K562 (cell line): ENCODE results near the gene G6PC2. TPM values are rescaled to one million over a fixed set of nuclear protein-coding genes. Genes with fewer than 3 reads are reported as not detected.

ENCODE experiments used
- ATF7 ChIP-seq: fragments of 450-650 bp; IDR thresholded peaks from 2 replicates; pipeline ENCODE4 v1.7.1; 2014; ENCODE audit warnings: mild to moderate bottlenecking, moderate library complexity
- ETS2 ChIP-seq: IDR thresholded peaks from 2 replicates; pipeline ENCODE4 v1.6.1; 2016; ENCODE audit warnings: borderline replicate concordance, missing genetic modification characterization, mild to moderate bottlenecking, moderate library complexity, missing compliant biosample characterization; ENCODE audit not compliant: poor library complexity, severe bottlenecking
- FOSL1 ChIP-seq: fragments of 200-800 bp; sonication (Bioruptor generic); conservative IDR thresholded peaks from 2 replicates; pipeline ENCODE4 v1.6.1; 2016; ENCODE audit warnings: missing genetic modification characterization, missing compliant biosample characterization
- LARP7 ChIP-seq: fragments of 450-650 bp; IDR thresholded peaks from 2 replicates; pipeline ENCODE4 v1.6.1; 2016
- MCM2 ChIP-seq: fragments of 450-650 bp; IDR thresholded peaks from 2 replicates; pipeline ENCODE4 v1.6.1; 2017; ENCODE audit warnings: low read depth, mild to moderate bottlenecking
- MLLT1 ChIP-seq, 2 experiments: fragments of 450-650 bp; IDR thresholded peaks; 2 replicates each; pipeline ENCODE4 v1.6.1; 2016
- MYNN ChIP-seq, 2 experiments: sonication (generic); formaldehyde crosslinking in 1 of 2; IDR thresholded peaks; 2 replicates each; pipeline versions ENCODE4 v1.5.0 to v1.6.1; 2016 to 2020; ENCODE audit warnings: antibody characterized with exemption in 1 of 2, missing genetic modification reagents in 1 of 2
- NFIC ChIP-seq: fragments of 450-650 bp; IDR thresholded peaks from 2 replicates; pipeline ENCODE4 v1.6.1; 2017; ENCODE audit warnings: mild to moderate bottlenecking, inconsistent platforms
- NFYB ChIP-seq: IDR thresholded peaks from 2 replicates; pipeline ENCODE4 v1.6.1; 2011; ENCODE audit warnings: mild to moderate bottlenecking, moderate library complexity; ENCODE audit not compliant: insufficient read length; ENCODE audit errors: extremely low read depth
- PPARD ChIP-seq: fragments of 250-450 bp; sonication (Bioruptor Pico); IDR thresholded peaks from 2 replicates; pipeline ENCODE4 v1.8.0; 2022; ENCODE audit warnings: inconsistent platforms, mild to moderate bottlenecking, moderate library complexity
- RCOR1 ChIP-seq, 2 experiments: IDR thresholded peaks; 2 replicates each; pipeline ENCODE4 v1.6.1; 2012; ENCODE audit warnings: low read depth in 2 of 2, low read length in 2 of 2, borderline replicate concordance in 1 of 2, improper control_type of control experiment in 1 of 2
- SIN3A ChIP-seq, 2 experiments: fragments of 150-350 bp in 1 of 2; IDR thresholded peaks; 2 replicates each; pipeline ENCODE4 v1.6.1; 2011 to 2016; ENCODE audit warnings: borderline replicate concordance in 2 of 2, low read depth in 2 of 2, low read length in 2 of 2, mild to moderate bottlenecking in 2 of 2, moderate library complexity in 2 of 2; ENCODE audit not compliant: control insufficient read depth in 1 of 2
- SMARCA4 ChIP-seq: fragments of 450-650 bp; IDR thresholded peaks from 2 replicates; pipeline ENCODE4 v1.6.1; 2016
- SRSF1 ChIP-seq: fragments of 200-400 bp; formaldehyde crosslinking; IDR thresholded peaks from 2 replicates; pipeline ENCODE4 v1.6.1; 2017; ENCODE audit warnings: mild to moderate bottlenecking, low read depth, low read length, moderate library complexity
- YY1 ChIP-seq, 3 experiments: IDR thresholded peaks; 2 replicates each; pipeline ENCODE4 v1.6.1; 2011; ENCODE audit warnings: low read length in 2 of 3, mild to moderate bottlenecking in 2 of 3, moderate library complexity in 2 of 3, borderline replicate concordance in 1 of 3, control low read depth in 1 of 3, low read depth in 1 of 3; ENCODE audit not compliant: insufficient read depth in 3 of 3, insufficient replicate concordance in 2 of 3, control insufficient read depth in 1 of 3, insufficient read length in 1 of 3; ENCODE audit errors: extremely low read depth in 1 of 3
- ZNF408 ChIP-seq: fragments of 250-450 bp; sonication (Bioruptor Pico); IDR thresholded peaks from 2 replicates; pipeline ENCODE4 v1.4.0; 2020; ENCODE audit warnings: low read depth, mild to moderate bottlenecking, moderate library complexity
- ZNF696 ChIP-seq: fragments of 250-450 bp; sonication (Bioruptor Pico); conservative IDR thresholded peaks from 2 replicates; pipeline ENCODE4 v1.4.0; 2020; ENCODE audit warnings: mild to moderate bottlenecking, moderate library complexity
- ZNF766 ChIP-seq: fragments of 200-800 bp; sonication (Bioruptor generic); conservative IDR thresholded peaks from 2 replicates; pipeline ENCODE4 v1.6.1; 2016; ENCODE audit warnings: missing genetic modification characterization, missing compliant biosample characterization
- polyA plus RNA-seq, 8 experiments: library from polyadenylated mRNA; depleted of rRNA in 4 of 8; stranded (reverse) in 5 of 8; unstranded in 3 of 8; fragments of >200 nt; fragmentation: Nextera tagmentation in 2 of 8; fragmentation: Illumina TruSeq in 1 of 8; extraction: Ambion mirVana in 2 of 8; extraction: Trizol in 1 of 8; gene quantifications; 2 replicates each; pipeline versions ENCODE4 v1.2.1 to v1.2.3, GENCODE V29; 2011 to 2014; ENCODE audit warnings: inconsistent platforms in 1 of 8, missing spikeins in 1 of 8
- total RNA-seq, 7 experiments: library from RNA; depleted of rRNA in 6 of 7; stranded (reverse); fragments of >200 nt in 6 of 7; fragmentation: Illumina TruSeq in 2 of 7; extraction: Trizol in 2 of 7; gene quantifications; 2 replicates each; pipeline versions ENCODE4 v1.2.1 to v1.2.3, GENCODE V29; 2011 to 2021; ENCODE audit warnings: low replicate concordance in 1 of 7
- TF ChIP-seq, protein P1 (sequence below): fragments of 450-650 bp; formaldehyde crosslinking; IDR thresholded peaks from 2 replicates; pipeline ENCODE4 v1.4.0; 2020; ENCODE audit warnings: mild to moderate bottlenecking, moderate library complexity
- TF ChIP-seq, protein P2 (sequence below): fragments of 450-650 bp; IDR thresholded peaks from 2 replicates; pipeline ENCODE4 v1.6.1; 2017; ENCODE audit warnings: antibody characterized with exemption, mild to moderate bottlenecking

G6PC2 gene
- total and polyA plus RNA-seq, 9 of the 15 experiments (the other 6 are each of a cell fraction or from before 2014, with no cell fraction given) = 0.03 to 0.15 TPM; not detected in 7

DNA sequence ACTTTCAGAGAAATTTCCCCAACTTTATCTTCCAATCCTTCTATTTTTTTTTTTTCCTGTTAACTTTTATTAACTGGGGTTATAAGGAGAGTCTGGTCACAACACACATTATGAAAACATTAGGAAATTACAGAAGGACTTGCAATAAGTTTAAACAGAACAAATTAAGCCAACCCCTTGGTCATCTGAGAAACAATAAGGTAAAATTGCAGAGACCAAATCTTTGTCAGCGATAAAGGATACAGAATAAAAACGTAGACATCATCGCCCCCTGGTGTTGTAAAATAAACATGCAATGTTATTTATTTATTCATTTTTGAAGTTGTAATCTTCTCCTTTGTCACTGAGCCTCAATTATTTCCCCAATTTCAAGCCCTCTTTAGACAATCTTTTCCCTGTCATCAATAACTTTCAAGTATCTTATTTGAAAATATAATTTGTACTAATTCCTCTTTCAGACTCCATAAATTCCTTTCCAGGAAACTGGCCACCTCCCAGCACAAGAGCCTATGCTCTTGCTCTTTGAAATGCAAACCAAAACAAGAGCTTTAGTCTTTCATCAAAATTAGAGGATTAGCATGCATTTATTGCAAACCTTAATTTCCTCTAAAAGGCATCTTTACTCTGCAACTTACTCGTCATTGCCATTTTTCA, 19.5 kb downstream of the G6PC2 start (continued):
- TF ChIP-seq SIN3A (IDR thresholded peaks at IDR 0.05; ENCODE audit: borderline replicate concordance in 2 of 2, control insufficient read depth in 1 of 2, low read depth in 2 of 2, low read length in 2 of 2) = no peak
- no peak for TF ChIP-seq MLLT1 (IDR thresholded peaks at IDR 0.05)
- no peak for TF ChIP-seq MYNN (IDR thresholded peaks at IDR 0.05)
- TF ChIP-seq MYNN (CRISPR knock-in tag; IDR thresholded peaks at IDR 0.05) = no peak
- peak; percentile 60; the same call in 1 of the 2 replicates for TF ChIP-seq ZNF766 (CRISPR knock-in tag)
- TF ChIP-seq, protein P1, sequence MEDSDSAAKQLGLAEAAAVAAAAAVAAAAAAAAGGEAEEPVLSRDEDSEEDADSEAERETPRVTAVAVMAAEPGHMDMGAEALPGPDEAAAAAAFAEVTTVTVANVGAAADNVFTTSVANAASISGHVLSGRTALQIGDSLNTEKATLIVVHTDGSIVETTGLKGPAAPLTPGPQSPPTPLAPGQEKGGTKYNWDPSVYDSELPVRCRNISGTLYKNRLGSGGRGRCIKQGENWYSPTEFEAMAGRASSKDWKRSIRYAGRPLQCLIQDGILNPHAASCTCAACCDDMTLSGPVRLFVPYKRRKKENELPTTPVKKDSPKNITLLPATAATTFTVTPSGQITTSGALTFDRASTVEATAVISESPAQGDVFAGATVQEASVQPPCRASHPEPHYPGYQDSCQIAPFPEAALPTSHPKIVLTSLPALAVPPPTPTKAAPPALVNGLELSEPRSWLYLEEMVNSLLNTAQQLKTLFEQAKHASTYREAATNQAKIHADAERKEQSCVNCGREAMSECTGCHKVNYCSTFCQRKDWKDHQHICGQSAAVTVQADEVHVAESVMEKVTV (CRISPR knock-in tag) = peak; percentile 93
- TF ChIP-seq ZNF408 = no peak
- TF ChIP-seq NFYB = no peak
- no peak for TF ChIP-seq ETS2 (tag)
- TF ChIP-seq NFIC = 0 out of 2 replicates have a peak, but pooled peaks have one; percentile 40
- peak; percentile 37; the same call in 1 of the 2 replicates for TF ChIP-seq FOSL1
- TF ChIP-seq SMARCA4 = peak; percentile 50; the same call in 1 of the 2 replicates
- TF ChIP-seq MCM2 = no peak
- no peak for TF ChIP-seq ATF7
- TF ChIP-seq SRSF1 = no peak
- no peak for TF ChIP-seq YY1 (IDR thresholded peaks at IDR 0.05; ENCODE audit: borderline replicate concordance in 1 of 3, control insufficient read depth in 1 of 3, extremely low read depth in 1 of 3, insufficient read depth in 3 of 3, insufficient read length in 1 of 3, insufficient replicate concordance in 2 of 3, low read depth in 1 of 3, low read length in 2 of 3)
- TF ChIP-seq, protein P2, sequence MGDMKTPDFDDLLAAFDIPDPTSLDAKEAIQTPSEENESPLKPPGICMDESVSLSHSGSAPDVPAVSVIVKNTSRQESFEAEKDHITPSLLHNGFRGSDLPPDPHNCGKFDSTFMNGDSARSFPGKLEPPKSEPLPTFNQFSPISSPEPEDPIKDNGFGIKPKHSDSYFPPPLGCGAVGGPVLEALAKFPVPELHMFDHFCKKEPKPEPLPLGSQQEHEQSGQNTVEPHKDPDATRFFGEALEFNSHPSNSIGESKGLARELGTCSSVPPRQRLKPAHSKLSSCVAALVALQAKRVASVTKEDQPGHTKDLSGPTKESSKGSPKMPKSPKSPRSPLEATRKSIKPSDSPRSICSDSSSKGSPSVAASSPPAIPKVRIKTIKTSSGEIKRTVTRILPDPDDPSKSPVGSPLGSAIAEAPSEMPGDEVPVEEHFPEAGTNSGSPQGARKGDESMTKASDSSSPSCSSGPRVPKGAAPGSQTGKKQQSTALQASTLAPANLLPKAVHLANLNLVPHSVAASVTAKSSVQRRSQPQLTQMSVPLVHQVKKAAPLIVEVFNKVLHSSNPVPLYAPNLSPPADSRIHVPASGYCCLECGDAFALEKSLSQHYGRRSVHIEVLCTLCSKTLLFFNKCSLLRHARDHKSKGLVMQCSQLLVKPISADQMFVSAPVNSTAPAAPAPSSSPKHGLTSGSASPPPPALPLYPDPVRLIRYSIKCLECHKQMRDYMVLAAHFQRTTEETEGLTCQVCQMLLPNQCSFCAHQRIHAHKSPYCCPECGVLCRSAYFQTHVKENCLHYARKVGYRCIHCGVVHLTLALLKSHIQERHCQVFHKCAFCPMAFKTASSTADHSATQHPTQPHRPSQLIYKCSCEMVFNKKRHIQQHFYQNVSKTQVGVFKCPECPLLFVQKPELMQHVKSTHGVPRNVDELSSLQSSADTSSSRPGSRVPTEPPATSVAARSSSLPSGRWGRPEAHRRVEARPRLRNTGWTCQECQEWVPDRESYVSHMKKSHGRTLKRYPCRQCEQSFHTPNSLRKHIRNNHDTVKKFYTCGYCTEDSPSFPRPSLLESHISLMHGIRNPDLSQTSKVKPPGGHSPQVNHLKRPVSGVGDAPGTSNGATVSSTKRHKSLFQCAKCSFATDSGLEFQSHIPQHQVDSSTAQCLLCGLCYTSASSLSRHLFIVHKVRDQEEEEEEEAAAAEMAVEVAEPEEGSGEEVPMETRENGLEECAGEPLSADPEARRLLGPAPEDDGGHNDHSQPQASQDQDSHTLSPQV = peak; percentile 62; the same call in 1 of the 2 replicates
- 0 out of 2 replicates have a peak, but pooled peaks have one; percentile 14 for TF ChIP-seq LARP7
- no peak for TF ChIP-seq ZNF696
- peak in 1 of 2 experiments; percentile 52; a peak in 1 of 4 replicates for TF ChIP-seq RCOR1 (IDR thresholded peaks at IDR 0.05; ENCODE audit: borderline replicate concordance in 1 of 2, low read depth in 2 of 2, low read length in 2 of 2)
- no peak for TF ChIP-seq PPARD
